Pancreas (tissue), 10 donors: ENCODE data around the gene SPINK9. TPM values are rescaled to one million over a fixed set of nuclear protein-coding genes. Genes with fewer than 3 reads are reported as not detected.

Source experiments
- ATAC-seq, 4 donors: fragments of 200-7000 bp; cut with Tn5 transposase; one replicate each; pipeline versions ENCODE4 v1.8.0 to v1.9.1; 2020; ENCODE audit warnings: mild to moderate bottlenecking in 4 of 4, moderate library complexity in 4 of 4
- DNase-seq, 6 donors: peaks; one replicate each; pipeline ENCODE4 v3.0.0-alpha.2; 2020
- FAIRE-seq: peaks from 2 replicates; lab custom pipeline; 2012; peaks lifted over from hg19 to GRCh38; lab: Jason Lieb, UNC
- H3K27ac ChIP-seq, 4 donors: fragments of 200-600 bp; sonication (generic); 1 replicate in 3 of 4; 2 replicates in 1 of 4; pipeline versions ENCODE4 v1.5.0 to v1.8.0; 2020
- H3K27me3 ChIP-seq, 4 donors: fragments of 200-600 bp; one replicate each; pipeline ENCODE4 v1.8.0; 2021
- H3K36me3 ChIP-seq, 3 donors: fragments of 200-600 bp; sonication (generic) in 1 of 3; one replicate each; pipeline versions ENCODE4 v1.5.0 to v1.8.0; 2020 to 2021
- H3K4me1 ChIP-seq, 3 donors: fragments of 200-600 bp; one replicate each; pipeline ENCODE4 v1.8.0; 2021
- H3K4me3 ChIP-seq, 4 donors: fragments of 200-600 bp; sonication (generic) in 2 of 4; one replicate each; pipeline versions ENCODE4 v1.5.0 to v1.8.0; 2020 to 2021
- H3K9me3 ChIP-seq, 4 donors: fragments of 200-600 bp; one replicate each; pipeline ENCODE4 v1.8.0; 2021
- WGBS, 2 donors: extraction: QIAGEN DNeasy Blood & Tissue Kit; methylation state at CpG; one replicate each; pipeline ENCODE4 v1.1.7; 2013; 5-methylcytosine and 5-hydroxymethylcytosine counted together
- intact Hi-C, 3 donors: fragments of 100-400 bp; cut with DNase I; formaldehyde crosslinking; loops; one replicate each; pipeline versions ENCODE4 v1.11.1 to v1.14.2; 2022
- polyA plus RNA-seq, 2 donors: library from polyadenylated mRNA; stranded (reverse); fragments of 200-250 nt; gene quantifications; one replicate each; pipeline ENCODE4 v1.2.3, GENCODE V29; 2013
- total RNA-seq, 6 donors: library from RNA; stranded (reverse); fragmentation: NEBNext Ultra II Directional in 4 of 6; extraction: Animal tissue kit (Norgen Biotek cat#: 25700) in 4 of 6; gene quantifications; one replicate each; pipeline versions ENCODE4 v1.2.1 to v1.2.4, GENCODE V29; 2021 to 2023
- TF ChIP-seq, protein P1 (sequence below), 4 donors: fragments of 200-600 bp; sonication (generic) in 3 of 4; IDR thresholded peaks; one replicate each; pipeline versions ENCODE4 v1.5.0 to v1.8.0; 2021; ENCODE audit warnings: antibody characterized with exemption in 4 of 4
- donor health status: healthy with polysubstance abuse.
- donor health status: DM: no; HTN: no; CAD: no; lungs with moderate emphysema.
- donor health status: DM: no; HTN: no; CAD: no.
- donor health status: control.
- donor health status: control.
- donor health status: Bipolar disorder and iron deficiency.
- donor health status: DM: yes; HTN: yes; CAD: no.
- donor health status: DM: no; HTN: no; CAD: no.
- donor health status: DM: no; HTN: no; CAD: no.
- donor health status: DM: yes; HTN: yes; CAD: no.

SPINK9 gene
- total and polyA plus RNA-seq, 8 donors, result 0.38 TPM; not detected in 7

DNA sequence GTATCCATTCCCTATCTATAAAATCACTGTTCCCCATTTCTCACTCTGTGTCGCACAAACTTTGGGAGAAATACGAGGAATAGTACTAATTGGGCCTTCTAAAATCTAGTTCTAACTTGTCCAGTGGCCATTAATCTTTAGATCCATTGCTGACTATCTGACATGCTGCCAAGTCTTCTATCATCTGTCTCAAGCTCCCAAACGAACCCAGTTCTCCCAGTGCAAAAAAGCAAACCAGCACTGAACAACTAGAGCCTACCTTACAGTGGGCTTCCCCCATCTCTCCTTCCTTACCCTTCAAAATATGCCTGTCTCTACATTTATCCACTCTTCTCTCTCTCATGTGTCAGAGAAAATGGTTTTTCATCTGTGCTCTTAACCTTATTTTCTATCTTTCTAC lies 26.3 kb upstream of the SPINK9 start:
- intact Hi-C loops, result no loop called here
- no peak for DNase-seq
- FAIRE-seq, result no peak
- H3K9me3 ChIP-seq, result no peaks in the 10 kb centered on the region
- no peaks in the 10 kb centered on the region for H3K36me3 ChIP-seq
- ATAC-seq, result no peak
- H3K27ac ChIP-seq, result no peak overlapping the region
- TF ChIP-seq, protein P1, sequence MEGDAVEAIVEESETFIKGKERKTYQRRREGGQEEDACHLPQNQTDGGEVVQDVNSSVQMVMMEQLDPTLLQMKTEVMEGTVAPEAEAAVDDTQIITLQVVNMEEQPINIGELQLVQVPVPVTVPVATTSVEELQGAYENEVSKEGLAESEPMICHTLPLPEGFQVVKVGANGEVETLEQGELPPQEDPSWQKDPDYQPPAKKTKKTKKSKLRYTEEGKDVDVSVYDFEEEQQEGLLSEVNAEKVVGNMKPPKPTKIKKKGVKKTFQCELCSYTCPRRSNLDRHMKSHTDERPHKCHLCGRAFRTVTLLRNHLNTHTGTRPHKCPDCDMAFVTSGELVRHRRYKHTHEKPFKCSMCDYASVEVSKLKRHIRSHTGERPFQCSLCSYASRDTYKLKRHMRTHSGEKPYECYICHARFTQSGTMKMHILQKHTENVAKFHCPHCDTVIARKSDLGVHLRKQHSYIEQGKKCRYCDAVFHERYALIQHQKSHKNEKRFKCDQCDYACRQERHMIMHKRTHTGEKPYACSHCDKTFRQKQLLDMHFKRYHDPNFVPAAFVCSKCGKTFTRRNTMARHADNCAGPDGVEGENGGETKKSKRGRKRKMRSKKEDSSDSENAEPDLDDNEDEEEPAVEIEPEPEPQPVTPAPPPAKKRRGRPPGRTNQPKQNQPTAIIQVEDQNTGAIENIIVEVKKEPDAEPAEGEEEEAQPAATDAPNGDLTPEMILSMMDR (IDR thresholded peaks at IDR 0.05), result no peak
- no peaks in the 10 kb centered on the region for H3K4me1 ChIP-seq
- no peaks in the 10 kb centered on the region for H3K27me3 ChIP-seq
- 74 to 77% methylated on average over 3 of the region's 3 CpGs for WGBS, 2 donors
- no peak overlapping the region for H3K4me3 ChIP-seq

DNA sequence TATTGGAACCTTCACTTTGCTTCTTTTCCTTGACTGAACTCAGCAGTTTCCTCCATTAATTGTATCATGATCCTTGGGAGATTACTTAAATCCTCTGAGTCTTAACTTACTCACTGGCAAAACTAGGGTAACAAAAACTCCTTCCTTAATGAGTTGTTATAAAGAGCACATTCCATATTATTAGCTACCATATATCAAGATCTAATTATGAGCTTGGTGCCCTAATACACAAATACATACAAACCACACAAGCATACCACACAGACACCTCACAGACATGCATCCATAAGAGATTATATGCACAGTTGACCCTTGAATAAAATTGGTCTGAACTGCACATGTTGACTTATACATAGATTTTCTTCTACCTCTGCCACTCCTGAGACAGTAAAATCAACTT lies 25.6 kb upstream of the SPINK9 start:
- H3K9me3 ChIP-seq, result no peaks in the 10 kb centered on the region
- intact Hi-C loops, result no loop called here
- no peak for FAIRE-seq

DNA sequence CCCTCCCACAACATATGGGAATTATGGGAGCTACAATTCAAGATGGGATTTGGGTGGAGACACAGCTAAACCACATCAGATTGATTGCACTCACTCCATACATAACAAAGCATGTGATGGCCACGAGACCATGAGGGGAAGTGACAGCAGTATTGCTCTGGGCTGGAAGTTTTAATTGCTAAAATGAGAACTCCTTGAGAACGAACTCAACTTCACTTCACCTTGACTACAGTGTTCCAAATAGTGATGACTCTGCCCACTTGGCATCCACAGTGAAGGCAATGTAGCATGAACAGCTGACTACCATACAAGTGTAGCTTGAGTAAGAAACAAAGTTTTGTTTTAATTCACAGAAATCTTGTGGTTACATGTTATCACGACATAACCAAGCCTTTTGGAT lies 23.9 kb upstream of the SPINK9 start:
- 71 to 75% methylated on average over 3 of the region's 3 CpGs for WGBS, 2 donors
- ATAC-seq, result no peak

More for the DNA sequence above, 25.6 kb upstream of the SPINK9 start:
- ATAC-seq, result no peak
- no peak for DNase-seq
- Histone ChIP-seq H3K36me3 (no peaks in the 10 kb centered on the region), H3K4me1 (no peaks in the 10 kb centered on the region), H3K27ac (no peak overlapping the region), H3K27me3 (no peaks in the 10 kb centered on the region), H3K4me3 (no peak overlapping the region)
- TF ChIP-seq, protein P1 (IDR thresholded peaks at IDR 0.05), result no peak

DNA sequence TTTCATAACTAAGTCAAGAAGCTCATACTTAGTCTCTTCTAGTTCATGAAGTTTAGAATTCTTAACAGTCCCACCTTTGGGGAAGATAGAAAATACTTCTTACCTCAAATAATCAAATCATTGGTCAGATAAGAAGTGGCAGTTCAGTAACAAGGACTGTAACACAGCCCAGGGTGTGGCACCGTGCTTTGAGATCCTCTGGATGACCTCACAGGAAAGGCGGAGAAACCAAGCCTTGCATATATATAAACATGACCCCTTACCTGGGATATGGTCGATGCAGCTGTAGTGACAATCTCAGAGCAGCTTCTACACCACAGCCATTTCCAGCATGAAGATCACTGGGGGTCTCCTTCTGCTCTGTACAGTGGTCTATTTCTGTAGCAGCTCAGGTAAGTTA lies 23.2 kb upstream of the SPINK9 start, which contains the start of gene SPINK7:
SPINK7 (plus strand) TSS at position 271 of the 400 bp plus-strand sequence; CDS start at position 332, 61 bp downstream.
- WGBS, 2 donors, result 74 to 80% methylated on average over 3 of the region's 3 CpGs
- TF ChIP-seq, protein P1 (IDR thresholded peaks at IDR 0.05), result no peak

More for the DNA sequence above, 23.9 kb upstream of the SPINK9 start:
- Histone ChIP-seq H3K4me1 (no peaks in the 10 kb centered on the region), H3K9me3 (no peaks in the 10 kb centered on the region), H3K4me3 (no peak overlapping the region), H3K36me3 (no peaks in the 10 kb centered on the region), H3K27ac (no peak overlapping the region), H3K27me3 (no peaks in the 10 kb centered on the region)
- TF ChIP-seq, protein P1 (IDR thresholded peaks at IDR 0.05), result no peak
- no peak for FAIRE-seq
- no peak for DNase-seq
- intact Hi-C loops, result no loop called here

DNA sequence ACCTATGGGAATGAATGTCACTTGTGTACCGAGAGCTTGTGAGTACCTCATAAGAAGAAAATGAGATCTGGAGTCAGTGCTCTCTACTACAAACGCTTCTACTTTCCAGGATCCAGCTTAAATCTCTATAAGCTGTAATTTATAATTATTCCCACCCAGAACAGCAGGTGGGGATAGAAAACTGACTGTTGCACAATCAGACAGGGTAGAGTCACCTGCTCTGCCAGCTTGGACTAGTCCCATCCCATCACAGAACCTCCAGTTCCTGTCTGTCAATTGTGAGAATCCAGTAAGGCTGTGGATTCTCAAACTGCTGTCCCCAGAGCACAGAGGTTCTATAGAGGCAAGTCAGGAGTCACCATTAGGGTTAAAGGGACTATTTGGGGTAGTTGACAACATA lies 21.2 kb upstream of the SPINK9 start:
- Histone ChIP-seq H3K27me3 (no peaks in the 10 kb centered on the region), H3K4me3 (no peak overlapping the region), H3K9me3 (no peaks in the 10 kb centered on the region), H3K36me3 (no peaks in the 10 kb centered on the region), H3K4me1 (no peaks in the 10 kb centered on the region), H3K27ac (no peak overlapping the region)
- no peak for FAIRE-seq
- intact Hi-C loops, result no loop called here
- DNase-seq, result no peak
- TF ChIP-seq, protein P1 (IDR thresholded peaks at IDR 0.05), result no peak
- no peak for ATAC-seq
- WGBS, 2 donors, result 83 to 89% methylated on average over 2 of the region's 2 CpGs

More for the DNA sequence above, 23.2 kb upstream of the SPINK9 start, which contains the start of gene SPINK7:
- intact Hi-C loops, result no loop called here
- Histone ChIP-seq H3K36me3 (no peaks in the 10 kb centered on the region), H3K27ac (no peak within 1 kb of the TSS), H3K27me3 (no peaks in the 10 kb centered on the region), H3K9me3 (no peaks in the 10 kb centered on the region), H3K4me1 (no peaks in the 10 kb centered on the region), H3K4me3 (no peak within 1 kb of the TSS)
- FAIRE-seq, result no peak
- DNase-seq, result no peak
- no peak for ATAC-seq
